Cardiac septum (tissue), 1 donor: Measurements from ENCODE around the gene UVSSA. TPM values are rescaled to one million over a fixed set of nuclear protein-coding genes. Genes with fewer than 3 reads are reported as not detected.
A peak's percentile ranks its signal among the peaks of the same experiment; 100 is the strongest.

ENCODE experiments used
- DNase-seq: peaks from one replicate; pipeline ENCODE4 v3.0.0-alpha.2; 2020; ENCODE audit warnings: low spot score
- intact Hi-C: fragments of 100-400 bp; cut with DNase I; formaldehyde crosslinking; loops from one replicate; pipeline ENCODE4 v1.14.0; 2022
- total RNA-seq: library from RNA; stranded (reverse); fragmentation: NEBNext Ultra II Directional; extraction: Animal tissue kit (Norgen Biotek cat#: 25700); gene quantifications from one replicate; pipeline ENCODE4 v1.2.1, GENCODE V29; 2021
- donor health status: DM: no; HTN: no; CAD: no.

The UVSSA gene
- total RNA-seq, 1 donor from 2014 or later, result 10.4 TPM

DNA sequence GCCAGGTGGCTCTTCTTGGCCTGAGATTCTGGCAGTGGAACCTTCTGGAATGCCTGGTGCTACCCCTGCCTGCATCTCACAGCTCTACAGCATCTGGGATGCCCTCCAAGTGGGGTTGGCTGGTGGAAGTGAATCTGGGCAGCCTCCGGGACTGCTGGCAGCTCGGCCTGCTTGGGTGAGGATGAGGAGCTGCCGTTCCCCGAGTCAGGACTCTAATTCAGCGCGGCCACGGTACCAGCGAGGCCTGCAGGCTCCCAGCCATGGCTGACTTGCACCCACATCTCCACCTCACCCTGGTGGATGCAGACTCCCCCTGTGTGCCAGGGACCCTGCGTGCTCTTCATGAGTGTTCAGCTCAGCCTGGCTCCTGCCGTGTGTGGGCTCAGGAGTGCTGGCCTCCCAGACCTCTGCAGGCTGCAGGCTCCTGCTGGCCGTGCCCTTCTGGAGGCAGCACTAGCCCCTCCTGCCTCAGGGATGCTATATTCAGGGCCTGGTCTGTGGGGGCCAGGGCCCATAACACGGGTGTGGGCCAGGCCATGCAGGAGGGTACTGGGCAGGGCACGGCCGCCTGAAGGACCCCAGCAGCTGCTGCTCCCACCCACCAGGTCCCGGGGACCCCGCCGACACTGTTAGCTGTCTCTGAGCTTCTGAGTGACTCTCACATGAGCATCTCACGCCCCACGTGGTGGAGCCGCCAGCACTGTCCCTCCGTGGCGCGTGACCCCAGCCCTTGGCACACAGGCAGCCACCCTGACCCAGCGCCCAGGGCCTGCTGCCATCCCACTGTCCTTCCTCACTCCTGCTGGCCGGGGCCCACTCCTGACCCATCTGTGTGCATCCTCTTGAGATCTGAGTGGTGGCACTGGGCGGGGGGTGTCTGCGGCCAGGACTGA is 10.6 kb downstream of the UVSSA start:
- intact Hi-C loops, result loop anchor here (5.0 kb wide), 1 partner anchor 155 kb away; no protein-coding TSS in a partner anchor
- no peak for DNase-seq

DNA sequence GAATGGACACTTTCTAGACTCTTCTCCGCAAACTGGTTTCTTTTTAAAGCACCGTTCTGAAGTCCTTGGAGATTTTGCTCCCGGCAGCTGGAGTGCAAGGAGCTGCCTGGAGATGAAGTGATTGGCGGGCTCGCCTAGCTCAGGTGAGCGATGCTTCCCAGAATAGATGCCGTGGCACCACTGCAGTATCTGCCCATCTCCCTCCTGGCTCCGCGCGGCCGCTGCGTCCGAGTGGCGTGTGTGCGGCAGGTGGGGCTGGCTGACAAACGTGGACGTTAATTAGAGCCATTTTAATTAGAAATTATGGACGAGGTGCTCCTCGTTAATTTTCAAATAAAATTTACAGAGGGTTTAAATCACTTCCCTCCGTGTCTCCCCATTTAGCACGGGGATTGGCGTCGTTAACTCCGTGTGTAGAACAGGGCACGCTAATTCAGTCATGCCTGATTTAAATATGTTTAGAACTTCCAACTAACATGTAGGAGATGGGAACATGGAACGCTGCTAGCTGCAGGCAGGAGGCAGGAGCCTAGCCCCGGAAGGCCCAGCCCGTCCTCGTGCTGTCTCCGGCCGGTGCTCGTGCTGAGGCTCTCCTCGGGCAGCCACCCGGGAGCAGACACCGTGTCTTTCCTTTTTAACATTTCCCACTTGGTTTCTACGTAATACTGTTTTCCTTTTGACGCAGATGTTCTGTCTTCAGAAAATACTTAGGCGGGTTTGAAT is 11.6 kb downstream of the UVSSA start:
- no peak for DNase-seq
- intact Hi-C loops, result loop anchor here (5.0 kb wide), 1 partner anchor 154 kb away; no protein-coding TSS in a partner anchor

DNA sequence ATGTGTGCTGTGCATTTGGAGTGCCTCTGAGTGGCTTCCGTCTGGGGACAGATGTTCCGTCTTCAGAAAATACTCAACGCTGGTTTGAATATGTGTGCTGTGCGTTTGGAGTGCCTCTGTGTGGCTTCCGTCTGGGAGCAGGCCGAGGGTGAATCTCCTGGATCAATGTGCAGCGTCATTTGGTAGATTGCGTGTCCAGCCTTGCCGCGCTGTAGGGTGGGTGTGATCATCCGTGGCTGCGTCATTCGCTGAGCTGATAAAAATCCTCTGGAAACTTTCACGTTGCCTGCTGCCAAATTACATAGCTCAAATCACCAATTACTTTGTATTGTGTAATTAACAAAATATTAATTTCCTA is 12.1 kb downstream of the UVSSA start:
- intact Hi-C loops, result loop anchor here (5.0 kb wide), 1 partner anchor 153 kb away; no protein-coding TSS in a partner anchor
- DNase-seq, result no peak

DNA sequence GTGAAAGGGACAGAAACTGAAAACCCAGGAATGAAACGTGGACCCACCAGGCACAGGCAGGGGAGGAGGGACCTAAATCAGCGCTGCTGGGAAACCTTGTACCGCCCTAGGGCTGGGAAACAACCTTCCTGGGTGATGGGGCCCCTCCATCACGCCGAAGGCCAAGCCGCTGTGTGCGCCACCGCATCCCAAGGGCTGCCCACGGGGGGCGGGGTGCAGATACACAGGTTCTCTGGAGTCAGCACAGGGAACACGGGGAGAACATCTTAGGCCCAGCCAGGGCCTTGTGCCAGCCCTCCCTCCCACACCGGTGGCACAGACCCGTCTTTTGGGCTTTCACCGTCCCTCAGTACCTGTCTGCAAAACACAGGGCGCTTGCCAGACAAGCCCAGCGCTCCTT is 13.0 kb downstream of the UVSSA start:
- intact Hi-C loops, result loop anchor here (5.0 kb wide), 1 partner anchor 152 kb away; no protein-coding TSS in a partner anchor
- no peak for DNase-seq

DNA sequence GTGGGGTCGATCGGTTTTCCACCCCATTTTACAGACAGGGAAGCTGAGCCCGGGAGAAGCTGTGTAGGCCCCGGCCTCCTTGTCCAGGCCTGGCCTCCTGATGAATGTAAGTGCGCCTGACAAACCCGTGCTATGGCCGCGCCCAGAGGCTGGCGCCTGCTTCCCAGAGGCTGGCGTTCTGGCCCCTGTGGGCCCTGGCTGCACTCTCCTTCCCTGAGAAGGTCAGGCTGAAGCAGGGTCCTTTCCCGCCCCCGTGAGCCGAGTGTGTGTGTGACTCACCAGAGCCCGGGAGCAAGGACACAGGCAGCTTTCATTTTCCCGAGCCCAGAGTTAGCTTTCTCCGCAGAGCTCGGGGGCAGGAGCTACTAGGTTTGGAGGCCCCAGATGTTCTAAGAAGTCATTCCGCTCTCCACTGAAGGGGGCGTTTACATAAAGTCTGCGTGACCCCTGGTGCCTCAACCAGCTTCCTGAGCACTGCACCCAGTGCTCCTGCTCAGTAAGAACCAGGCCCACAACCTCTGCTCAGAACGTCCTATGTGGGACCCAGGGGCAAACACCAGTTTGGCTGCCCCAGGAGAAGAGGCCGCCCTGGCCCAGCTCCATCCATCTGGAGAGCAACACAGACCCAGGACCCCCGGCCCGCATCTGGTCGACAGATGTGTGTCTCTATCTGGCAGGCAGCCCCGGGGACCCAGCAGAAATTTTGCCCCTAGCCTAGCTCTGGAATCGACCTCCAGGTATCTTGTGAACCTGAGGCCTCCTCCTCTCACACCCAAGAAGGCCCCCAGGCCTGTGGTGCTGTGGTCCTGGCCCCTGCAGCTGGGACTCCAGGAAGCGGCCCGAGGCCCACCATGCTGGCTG is 13.6 kb downstream of the UVSSA start:
- no peak for DNase-seq
- intact Hi-C loops, result no loop called here

DNA sequence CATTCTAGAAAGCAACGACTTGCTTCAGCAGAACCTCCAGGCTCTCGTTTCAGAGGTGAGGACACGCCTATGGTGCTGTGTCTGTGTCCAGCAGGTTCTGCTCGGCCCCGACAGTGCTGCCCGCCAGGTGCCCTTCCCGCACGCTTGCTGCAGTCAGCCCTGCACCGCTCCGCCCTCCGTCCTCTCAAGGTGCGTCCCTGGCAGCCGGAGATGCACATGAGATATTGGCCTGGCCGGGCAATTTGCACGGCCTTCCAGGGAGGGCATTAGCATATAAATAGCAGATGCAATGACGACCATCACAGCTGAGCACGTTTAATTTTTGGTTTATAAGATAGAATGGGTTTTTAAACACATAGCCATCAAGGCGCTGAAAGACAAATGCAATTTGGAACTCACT is 14.4 kb downstream of the UVSSA start:
- intact Hi-C loops, result no loop called here
- DNase-seq, result no peak

DNA sequence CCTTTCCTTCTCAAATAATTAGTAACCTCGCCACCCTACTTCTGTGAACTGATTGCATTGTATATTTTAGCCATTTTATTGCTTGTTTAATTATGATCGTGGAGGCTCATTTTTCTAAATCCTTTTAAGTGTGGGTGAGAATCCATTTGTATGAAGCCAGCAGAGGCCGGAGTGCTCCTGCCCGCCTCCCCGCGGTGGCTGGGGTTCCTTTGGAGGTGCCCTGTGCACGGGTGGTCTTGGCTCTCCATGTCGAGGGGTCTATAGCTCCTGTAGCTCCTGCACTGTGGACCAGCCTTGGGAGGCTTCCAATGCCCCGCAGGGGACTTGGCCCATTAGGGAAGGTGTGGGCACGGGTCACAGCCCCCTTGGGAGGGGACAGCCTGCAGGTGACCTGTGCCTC is 15.0 kb downstream of the UVSSA start:
- no peak for DNase-seq
- intact Hi-C loops, result no loop called here

DNA sequence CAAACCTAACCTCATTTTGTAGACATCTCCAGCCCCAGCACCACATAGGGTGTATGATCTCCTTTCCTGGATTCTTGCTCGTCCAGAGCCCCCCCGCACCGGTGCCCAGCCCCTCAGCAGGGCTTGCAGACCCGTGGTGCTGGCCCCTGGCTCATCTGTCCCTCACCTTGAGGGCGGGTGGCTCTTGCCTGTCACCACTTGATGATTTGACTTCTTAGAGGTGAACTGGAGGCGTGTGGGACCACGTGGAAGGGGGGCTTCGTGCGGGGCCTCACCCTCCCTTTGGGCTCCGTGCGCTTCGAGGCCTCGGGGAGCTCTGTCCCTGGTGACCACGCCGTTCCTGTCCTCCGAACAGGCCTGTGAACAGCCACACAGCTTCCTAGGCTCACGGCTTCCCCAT is 15.5 kb downstream of the UVSSA start:
- intact Hi-C loops, result no loop called here
- DNase-seq, result no peak

DNA sequence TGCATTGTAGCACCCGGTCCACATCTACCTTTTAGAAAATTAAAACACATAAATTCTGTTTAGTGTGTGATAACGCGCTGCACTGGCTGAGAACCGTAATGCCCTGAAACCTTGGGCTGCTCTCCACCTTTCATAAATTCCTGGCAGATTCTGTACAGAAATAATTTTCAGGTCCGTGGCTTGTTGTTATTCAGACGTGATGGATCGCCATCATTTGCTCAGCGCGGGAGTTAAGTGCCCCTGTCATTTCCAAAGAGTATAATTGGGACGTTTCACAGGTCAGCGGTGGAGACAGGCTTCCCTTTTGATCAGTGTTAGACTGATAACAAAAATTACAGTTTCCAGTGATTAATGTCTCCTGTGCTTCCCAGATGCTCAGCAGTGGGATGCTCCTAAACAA is 16.5 kb downstream of the UVSSA start:
- DNase-seq, result no peak
- intact Hi-C loops, result no loop called here

DNA sequence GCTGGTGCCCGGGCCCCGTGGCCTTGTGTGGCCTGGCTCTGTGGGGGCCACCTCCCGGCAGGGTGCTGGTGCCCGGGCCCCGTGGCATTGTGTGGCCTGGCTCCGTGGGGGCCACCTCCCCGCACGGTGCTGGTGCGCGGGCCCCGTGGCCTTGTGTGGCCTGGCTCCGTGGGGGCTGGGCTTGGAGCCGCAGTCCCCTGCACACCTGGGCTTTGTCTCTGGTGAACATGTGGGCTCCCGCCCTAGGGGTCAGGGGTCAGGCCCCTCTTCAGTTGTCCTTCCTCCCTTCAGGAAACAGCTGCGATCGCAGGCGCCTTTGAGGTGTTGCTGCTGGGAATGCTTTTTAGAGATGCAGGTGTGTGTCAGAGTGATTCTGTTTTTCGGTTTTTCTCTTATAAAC is 17.2 kb downstream of the UVSSA start:
- no peak for DNase-seq
- intact Hi-C loops, result no loop called here

DNA sequence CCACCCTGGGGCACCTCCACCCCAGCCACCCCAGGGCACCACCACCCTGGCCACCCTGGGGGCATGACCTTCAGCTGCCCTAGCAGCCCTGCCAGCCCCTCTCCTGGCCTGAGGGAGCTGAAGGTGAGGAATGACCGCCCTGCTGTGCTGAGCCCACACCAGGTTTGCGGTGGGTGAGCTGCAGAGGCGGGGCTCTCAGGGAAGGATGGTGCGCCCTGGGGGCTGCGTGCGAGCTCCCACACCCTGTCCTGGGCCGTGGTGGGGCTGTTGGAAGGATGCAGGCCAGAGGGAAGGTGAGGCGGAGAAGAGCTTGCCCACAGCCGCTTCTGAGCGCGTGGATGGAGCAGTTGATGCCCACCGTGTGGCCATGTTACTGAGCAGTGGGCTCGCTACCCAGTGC is 17.7 kb downstream of the UVSSA start:
- intact Hi-C loops, result no loop called here
- DNase-seq, result no peak

DNA sequence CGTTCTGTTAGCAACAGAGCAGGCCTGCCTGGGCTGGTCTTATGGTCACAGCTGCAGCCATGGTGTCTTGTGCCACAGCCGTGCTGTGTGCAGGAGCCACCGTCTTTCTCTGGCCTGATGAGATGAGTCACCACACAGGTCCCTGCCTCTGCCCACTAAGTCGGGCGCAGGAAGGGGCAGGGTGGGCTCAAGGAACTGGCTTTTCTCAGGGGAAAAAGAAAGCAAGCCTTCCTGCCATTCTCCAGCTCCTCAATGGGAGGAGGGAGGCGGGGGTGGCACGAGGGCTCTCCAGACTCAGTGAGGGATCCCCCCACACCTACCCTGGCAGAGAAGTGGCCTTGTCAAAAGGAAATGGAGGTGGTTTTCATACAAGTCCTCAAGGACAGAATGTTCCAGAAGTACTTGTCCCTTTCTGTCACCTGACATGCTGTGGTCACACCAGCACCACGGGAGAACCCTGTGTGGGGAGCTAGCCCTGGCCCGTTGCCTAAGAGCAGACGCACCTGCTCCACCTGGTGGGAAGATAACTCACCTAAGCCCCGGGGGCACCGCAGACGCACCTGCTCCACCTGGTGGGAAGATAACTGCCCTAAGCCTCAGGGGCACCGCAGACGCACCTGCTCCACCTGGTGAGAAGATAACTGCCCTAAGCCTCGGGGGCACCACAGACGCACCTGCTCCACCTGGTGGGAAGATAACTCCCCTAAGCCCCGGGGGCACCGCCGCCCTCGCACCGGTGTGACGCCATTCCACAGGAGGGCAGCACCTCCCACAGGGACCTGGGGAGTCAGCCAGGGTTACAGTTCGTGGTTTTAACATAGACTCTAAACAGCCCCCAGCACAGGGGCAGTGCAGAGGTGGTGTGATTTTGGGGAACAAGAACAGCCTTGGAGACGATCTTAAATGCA is 18.5 kb downstream of the UVSSA start:
- DNase-seq, result peak; percentile 58
- intact Hi-C loops, result no loop called here

DNA sequence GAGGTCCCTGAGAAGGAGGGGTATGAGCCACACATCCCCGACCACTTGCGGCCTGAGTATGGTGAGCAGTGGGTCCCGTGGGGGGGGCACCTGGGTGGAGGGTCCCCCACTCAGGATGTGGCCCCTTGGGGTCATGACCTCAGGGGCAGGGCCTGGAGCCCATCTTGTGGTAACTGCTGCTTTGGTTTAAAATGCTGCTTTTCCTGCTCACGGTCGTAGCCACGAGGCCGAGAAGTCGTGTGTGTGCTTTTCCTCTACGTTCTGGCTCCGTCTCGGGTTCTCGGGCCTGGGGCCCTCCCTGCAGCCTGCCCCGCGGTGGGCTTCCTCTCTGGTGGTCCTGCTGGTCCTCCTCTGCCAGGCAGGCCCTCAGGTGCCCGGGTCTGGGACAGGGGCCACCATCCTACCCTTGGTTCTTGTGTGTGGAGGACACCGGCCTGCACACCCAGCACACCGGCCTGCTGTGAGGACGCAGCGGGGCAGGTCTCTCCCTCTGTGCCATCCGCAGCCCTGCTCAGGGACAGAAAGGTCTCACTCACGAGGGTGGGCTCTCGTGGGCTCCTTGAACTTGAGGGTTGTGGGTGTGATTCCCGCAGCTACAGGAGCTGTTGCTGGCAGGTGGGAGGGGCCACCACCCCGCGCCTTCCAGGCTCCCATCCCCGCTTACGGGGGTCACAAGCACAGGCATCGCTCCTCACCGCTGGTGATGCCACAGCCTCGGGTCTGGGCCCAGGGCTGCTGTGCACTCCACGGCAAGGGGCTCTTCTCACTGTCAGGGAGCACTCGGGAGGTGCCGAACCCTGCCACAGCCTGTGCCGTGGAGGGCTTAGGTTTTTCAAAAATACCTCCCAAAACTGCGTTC is 19.6 kb downstream of the UVSSA start:
- peak; percentile 65 for DNase-seq
- intact Hi-C loops, result no loop called here

DNA sequence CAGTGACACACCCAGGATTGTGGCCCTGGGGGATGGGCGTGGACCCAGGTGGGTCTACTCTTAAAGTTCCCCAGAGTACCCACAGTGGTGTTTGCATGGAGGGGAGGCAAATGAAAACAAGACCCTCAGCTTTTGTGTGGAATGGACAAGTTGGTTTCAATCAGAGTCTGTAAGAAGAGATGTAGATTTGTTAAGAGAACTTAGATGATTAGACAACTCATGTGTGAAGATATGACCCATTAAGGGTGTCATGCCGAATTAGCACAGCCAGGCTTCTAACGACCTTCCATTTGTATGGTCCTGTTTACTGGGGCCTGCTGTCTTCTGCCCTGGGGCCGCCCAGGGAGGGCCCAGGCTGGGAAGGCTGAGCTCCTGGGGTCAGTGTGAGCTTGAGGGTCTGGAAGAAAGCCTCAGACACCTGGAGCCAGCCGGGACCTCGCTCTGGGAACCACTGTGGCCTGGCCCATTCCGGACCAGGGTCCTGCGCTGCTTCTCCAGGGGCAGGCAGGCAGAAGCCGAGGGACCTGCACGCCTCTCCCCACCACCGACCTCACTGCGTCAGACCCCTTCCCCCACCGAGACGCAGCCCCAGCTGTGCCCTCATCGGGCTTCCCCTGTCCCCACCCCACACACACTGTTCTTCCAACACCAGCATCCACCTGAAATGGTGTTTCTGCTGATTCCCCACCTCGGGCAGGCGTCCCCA is 20.4 kb downstream of the UVSSA start:
- peak; percentile 39 for DNase-seq
- intact Hi-C loops, result no loop called here

DNA sequence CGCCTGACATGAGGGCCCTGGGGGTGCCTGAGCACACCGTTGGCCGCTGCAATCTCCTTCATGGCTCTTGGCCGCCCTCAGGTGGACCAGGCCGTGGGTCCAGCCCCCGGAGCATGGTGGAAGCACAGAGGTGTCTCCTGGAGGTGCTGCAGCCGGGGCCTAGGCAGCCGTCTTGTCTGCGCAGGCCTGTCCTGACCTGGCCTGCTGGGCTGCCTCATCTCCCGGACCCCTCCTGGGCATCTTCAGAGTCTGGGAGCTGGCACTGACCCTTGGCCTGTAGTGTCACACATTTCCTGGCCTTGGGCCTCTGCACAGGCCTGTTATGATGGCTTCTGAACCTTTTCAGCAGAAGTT is 20.9 kb downstream of the UVSSA start:
- DNase-seq, result peak; percentile 71

DNA sequence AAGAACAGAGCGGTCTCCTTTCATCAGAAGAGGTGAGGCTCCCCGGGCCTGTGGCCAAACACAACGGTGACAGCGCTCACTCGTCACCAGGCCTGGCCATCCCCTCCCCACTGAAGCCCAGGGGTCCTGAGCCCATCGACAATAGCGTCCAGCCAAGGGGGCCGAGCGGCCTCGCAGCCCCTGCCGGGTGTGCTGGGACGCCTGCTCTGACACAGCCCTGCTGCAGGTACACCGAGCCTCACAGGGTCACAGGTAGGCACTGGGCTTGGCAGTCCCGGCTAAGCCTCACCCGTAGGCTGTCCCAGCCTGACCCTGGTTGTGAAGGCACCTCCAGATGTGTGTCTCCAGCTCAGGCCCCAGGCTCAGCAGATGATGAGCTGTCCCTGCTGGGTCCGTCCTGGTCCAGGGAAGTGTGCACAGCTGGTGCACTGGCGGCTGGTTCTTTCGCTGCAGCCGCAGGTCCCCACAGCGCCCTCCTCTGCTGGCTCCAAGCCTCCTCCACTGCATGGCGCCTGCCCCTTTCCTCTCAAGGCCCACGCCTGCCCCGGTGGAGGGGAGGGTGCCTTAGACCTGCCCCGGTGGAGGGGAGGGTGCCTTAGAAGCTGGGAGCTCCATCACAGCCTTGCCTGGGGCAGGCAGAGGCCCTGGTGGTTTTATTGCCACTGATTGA is 21.5 kb downstream of the UVSSA start:
- DNase-seq, result peak; percentile 71
- intact Hi-C loops, result no loop called here

More for the DNA sequence above, 20.9 kb downstream of the UVSSA start:
- intact Hi-C loops, result no loop called here

DNA sequence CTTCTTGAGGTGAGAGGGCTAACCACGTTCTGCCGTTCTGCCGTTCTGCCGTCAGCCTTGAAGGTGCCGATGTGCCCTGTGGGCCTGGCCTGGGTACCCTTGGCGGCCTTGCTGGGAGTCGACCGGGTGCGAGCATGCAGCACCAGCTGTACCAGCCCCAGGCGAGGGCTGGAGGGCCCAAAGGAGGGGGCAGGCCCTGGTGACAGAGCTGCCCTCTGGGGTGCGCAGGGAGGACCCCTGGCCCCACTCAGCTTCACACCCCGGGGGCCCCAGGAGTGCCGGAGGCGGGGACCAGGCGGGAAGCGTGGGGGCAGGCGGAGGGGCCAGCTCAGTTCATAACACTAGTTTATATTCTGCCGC is 22.1 kb downstream of the UVSSA start:
- DNase-seq, result no peak
- intact Hi-C loops, result no loop called here
